Measurements from ENCODE around the gene SRPK2. TPM values are rescaled to one million over a fixed set of nuclear protein-coding genes. Genes with fewer than 3 reads are reported as not detected.
"Not testable (repeated sequence)": the region's sequence is repeated elsewhere in the genome, so short reads cannot be mapped to it uniquely, and the experiment has no call there.

Gene SRPK2
- total and polyA plus RNA-seq, 2 of the 8 experiments (the other 6 are each of a cell fraction or from before 2014, with no cell fraction given), result 10.0 to 47.1 TPM

GRCh38 chr7:105437356-105437755 is 48.6 kb upstream of the SRPK2 start:
- H4K91ac ChIP-seq (replicated peaks; ENCODE audit: insufficient read length, low read length); H3K9me3 ChIP-seq (ENCODE audit: insufficient read depth in 2 of 2, low read depth in 1 of 2, low read length in 1 of 2); H3K23ac ChIP-seq (ENCODE audit: insufficient read length); H3K9ac ChIP-seq (replicated peaks in 1 of 4; ENCODE audit: extremely low read depth in 1 of 4, low read depth in 3 of 4, low read length in 3 of 4); H2BK20ac ChIP-seq (ENCODE audit: low read length); DNase-seq (ENCODE audit: low read depth in 1 of 2, low spot score in 2 of 2); H3K4me2 ChIP-seq (ENCODE audit: insufficient read depth in 1 of 2, low read depth in 2 of 2, low read length in 2 of 2); H3K56ac ChIP-seq (replicated peaks; ENCODE audit: insufficient read length, low read depth, low read length); CTCF ChIA-PET (ENCODE audit: partially characterized antibody); H2BK5ac ChIP-seq (ENCODE audit: low read depth, low read length); POLR2A ChIA-PET (ENCODE audit: partially characterized antibody); H3K79me2 ChIP-seq (ENCODE audit: control insufficient read depth in 1 of 2, insufficient read depth in 2 of 2, low read length in 2 of 2); H3K4ac ChIP-seq (replicated peaks; ENCODE audit: insufficient read length, low read depth, low read length); H3K36me3 ChIP-seq (ENCODE audit: control insufficient read depth in 2 of 4, insufficient read depth in 4 of 4, low read length in 3 of 4); H2AFZ ChIP-seq (ENCODE audit: low read length); H4K8ac ChIP-seq (ENCODE audit: extremely low read depth, insufficient read depth, low read length); H2BK15ac ChIP-seq (ENCODE audit: low read length); H3K23me2 ChIP-seq (ENCODE audit: low read depth, low read length); H2BK12ac ChIP-seq (ENCODE audit: low read depth, low read length); H4K20me1 ChIP-seq (replicated peaks in 1 of 2; ENCODE audit: control insufficient read depth in 1 of 2, insufficient read depth in 2 of 2, low read length in 2 of 2); H4K5ac ChIP-seq (ENCODE audit: insufficient read length, low read depth, low read length); H3K4me3 ChIP-seq (ENCODE audit: extremely low read depth in 1 of 4, insufficient read depth in 2 of 4, low read depth in 3 of 4, low read length in 4 of 4); H3K79me1 ChIP-seq (ENCODE audit: low read depth, low read length); H3K14ac ChIP-seq (ENCODE audit: insufficient read length); H3K27me3 ChIP-seq (replicated peaks in 1 of 4; ENCODE audit: control insufficient read depth in 3 of 4, extremely low read depth in 1 of 4, insufficient read depth in 3 of 4, low read length in 3 of 4); H3K18ac ChIP-seq (ENCODE audit: extremely low read depth, low read length); H2BK120ac ChIP-seq (replicated peaks; ENCODE audit: low read depth, low read length); H3K27ac ChIP-seq (ENCODE audit: low read depth, low read length); H3K4me1 ChIP-seq (replicated peaks in 1 of 4; ENCODE audit: control insufficient read depth in 3 of 4, insufficient read depth in 4 of 4, low read length in 3 of 4); FAIRE-seq; H2AK5ac ChIP-seq (ENCODE audit: low read depth, low read length): not testable (repeated sequence)
- WGBS, 2 experiments (ENCODE audit: extremely low coverage in 1 of 2, insufficient coverage in 1 of 2, insufficient read length in 1 of 2, insufficient replicate concordance in 2 of 2, low coverage in 1 of 2, low lambda C conversion rate in 2 of 2, missing lambda C conversion rate in 1 of 2), result 94% methylated on average over 6 of the region's 6 CpGs; no CpG with 5 or more reads in 1 of the 2 experiments
